ENCODE results near the gene RGR. TPM values are rescaled to one million over a fixed set of nuclear protein-coding genes. Genes with fewer than 3 reads are reported as not detected.

Gene RGR, protein sequence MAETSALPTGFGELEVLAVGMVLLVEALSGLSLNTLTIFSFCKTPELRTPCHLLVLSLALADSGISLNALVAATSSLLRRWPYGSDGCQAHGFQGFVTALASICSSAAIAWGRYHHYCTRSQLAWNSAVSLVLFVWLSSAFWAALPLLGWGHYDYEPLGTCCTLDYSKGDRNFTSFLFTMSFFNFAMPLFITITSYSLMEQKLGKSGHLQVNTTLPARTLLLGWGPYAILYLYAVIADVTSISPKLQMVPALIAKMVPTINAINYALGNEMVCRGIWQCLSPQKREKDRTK
- total RNA-seq (not detected), polyA plus RNA-seq (not detected), total RNA-seq (not detected)

DNA sequence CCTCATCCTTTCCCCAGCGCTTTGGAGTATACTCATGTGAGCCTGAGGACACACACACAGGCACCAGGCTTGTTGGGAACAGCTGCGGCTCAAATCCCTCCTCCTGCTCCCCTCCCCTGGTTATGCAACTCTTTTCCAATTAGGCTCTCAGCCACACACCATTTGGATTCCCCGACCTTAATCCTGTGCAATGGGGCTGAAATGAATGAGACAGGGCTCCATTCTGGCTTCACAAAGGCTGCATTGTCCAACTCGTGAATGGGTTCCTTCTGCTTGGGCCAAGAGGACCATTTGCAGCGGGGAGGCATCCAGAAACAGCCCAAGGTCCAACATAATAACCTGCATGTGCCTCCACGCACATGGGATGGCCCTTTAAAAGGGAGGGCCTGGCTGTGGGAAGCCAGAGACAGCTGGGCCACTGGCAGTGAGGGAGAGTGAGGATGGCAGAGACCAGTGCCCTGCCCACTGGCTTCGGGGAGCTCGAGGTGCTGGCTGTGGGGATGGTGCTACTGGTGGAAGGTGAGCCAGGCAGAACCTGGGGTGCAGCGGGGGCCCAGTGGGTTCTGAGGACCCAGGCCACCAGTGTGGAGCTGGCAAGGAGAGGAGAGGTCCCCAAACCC, at the start of gene RGR:
Gene RGR, plus strand, starts transcription at position 403 of the 620 bp plus-strand sequence. Its CDS starts 38 bp downstream, at position 441.
- no peaks in the 10 kb centered on the region for H3K9me3 ChIP-seq (ENCODE audit: control insufficient read depth in 2 of 3, low read length in 3 of 3)
- no peaks in the 10 kb centered on the region for H3K4me1 Mint-ChIP-seq

GRCh38 chr10:84196083-84196482, 48.8 kb upstream of the RGR start:
- Mint-ChIP-seq H3K4me3 (peak overlapping the region in 3 of 10 donors; percentile 62 to 75 (median 66)), H3K27me3 (peaks cover 0 to 58% (median 22%) of the 10 kb centered on the region in 5 donors), H3K27ac (no peak overlapping the region), H3K9me3 (no peaks in the 10 kb centered on the region), H3K36me3 (no peaks in the 10 kb centered on the region), H3K4me1 (peaks cover 10 to 19% (median 11%) of the 10 kb centered on the region in 7 donors)
- DNase-seq (no peak), ATAC-seq (no peak)
- POLR2A ChIA-PET = no interaction called here
- Histone ChIP-seq H3K9me3 (ENCODE audit: control insufficient read depth in 2 of 3, low read length in 3 of 3) (no peaks in the 10 kb centered on the region), H3K4me3 (ENCODE audit: low read length) (no peak overlapping the region), H3K36me3 (ENCODE audit: control insufficient read depth in 2 of 3, insufficient read depth in 3 of 3, low read length in 3 of 3) (no peaks in the 10 kb centered on the region), H3K27ac (ENCODE audit: low read depth, low read length) (no peak overlapping the region), H3K27me3 (ENCODE audit: control insufficient read depth in 2 of 2, insufficient read depth in 2 of 2, low read length in 2 of 2) (peaks cover 0 to 3% of the 10 kb centered on the region in 2 donors), H3K4me1 (ENCODE audit: control insufficient read depth in 2 of 2, insufficient read depth in 2 of 2, low read length in 2 of 2) (peaks cover 10 to 15% of the 10 kb centered on the region in 2 donors)
- intact Hi-C loops (cut with micrococcal nuclease) = no loop called here
- CTCF ChIA-PET = no interaction called here

More for the DNA sequence above, at the start of gene RGR:
- ChIA-PET CTCF (interaction anchor here (0.6 to 1.0 kb wide), 2 partner anchors 12 to 124 kb away, joined by 4 read pairs; no protein-coding TSS in a partner anchor), POLR2A (no interaction called here)
- no peak for DNase-seq
- intact Hi-C loops (cut with micrococcal nuclease) = no loop called here
- Mint-ChIP-seq H3K9me3 (no peaks in the 10 kb centered on the region), H3K27ac (no peak within 1 kb of the TSS), H3K4me3 (no peak within 1 kb of the TSS), H3K36me3 (no peaks in the 10 kb centered on the region), H3K27me3 (peaks cover 0 to 8% (median under 1%) of the 10 kb centered on the region in 5 donors)
- Histone ChIP-seq H3K4me1 (ENCODE audit: control insufficient read depth in 2 of 2, insufficient read depth in 2 of 2, low read length in 2 of 2) (no peaks in the 10 kb centered on the region), H3K36me3 (ENCODE audit: control insufficient read depth in 2 of 3, insufficient read depth in 3 of 3, low read length in 3 of 3) (no peaks in the 10 kb centered on the region), H3K4me3 (ENCODE audit: low read length) (no peak within 1 kb of the TSS), H3K27me3 (ENCODE audit: control insufficient read depth in 2 of 2, insufficient read depth in 2 of 2, low read length in 2 of 2) (no peaks in the 10 kb centered on the region), H3K27ac (ENCODE audit: low read depth, low read length) (no peak within 1 kb of the TSS)
- no peak for ATAC-seq

- H3K9me3 Mint-ChIP-seq = no peaks in the 10 kb centered on the region
- H3K4me1 Mint-ChIP-seq = peaks cover 3 to 13% (median 4%) of the 10 kb centered on the region in 7 donors
- intact Hi-C loops (cut with micrococcal nuclease) = no loop called here
- no peak overlapping the region for H3K27ac ChIP-seq (ENCODE audit: low read depth, low read length)
- CTCF ChIA-PET = no interaction called here
- peaks cover 0 to 3% of the 10 kb centered on the region in 2 donors for H3K27me3 ChIP-seq (ENCODE audit: control insufficient read depth in 2 of 2, insufficient read depth in 2 of 2, low read length in 2 of 2)
- no peaks in the 10 kb centered on the region for H3K9me3 ChIP-seq (ENCODE audit: control insufficient read depth in 2 of 3, low read length in 3 of 3)
- H3K4me3 ChIP-seq (ENCODE audit: low read length) = no peak overlapping the region
- H3K27ac Mint-ChIP-seq = no peak overlapping the region
- peaks cover 0 to 52% (median 19%) of the 10 kb centered on the region in 5 donors for H3K27me3 Mint-ChIP-seq
- peaks cover 4 to 7% of the 10 kb centered on the region in 2 donors for H3K4me1 ChIP-seq (ENCODE audit: control insufficient read depth in 2 of 2, insufficient read depth in 2 of 2, low read length in 2 of 2)
- ATAC-seq (no peak), DNase-seq (no peak)
- no peaks in the 10 kb centered on the region for H3K36me3 ChIP-seq (ENCODE audit: control insufficient read depth in 2 of 3, insufficient read depth in 3 of 3, low read length in 3 of 3)
- POLR2A ChIA-PET = no interaction called here
- no peaks in the 10 kb centered on the region for H3K36me3 Mint-ChIP-seq
- no peak overlapping the region for H3K4me3 Mint-ChIP-seq
Measured at GRCh38 chr10:84196941-84197340, 47.9 kb upstream of the RGR start.

GRCh38 chr10:84197643-84198042, 47.2 kb upstream of the RGR start:
- H3K36me3 Mint-ChIP-seq = no peaks in the 10 kb centered on the region
- H3K27ac ChIP-seq (ENCODE audit: low read depth, low read length) = no peak overlapping the region
- ChIA-PET CTCF (interaction anchor here (0.6 kb wide), 1 partner anchor 40 kb away, joined by 4 read pairs; no protein-coding TSS in a partner anchor), POLR2A (interaction anchor here (0.6 kb wide), 1 partner anchor 39 kb away, joined by 3 read pairs; no protein-coding TSS in a partner anchor)
- peaks cover 4 to 7% of the 10 kb centered on the region in 2 donors for H3K4me1 ChIP-seq (ENCODE audit: control insufficient read depth in 2 of 2, insufficient read depth in 2 of 2, low read length in 2 of 2)
- H3K27me3 Mint-ChIP-seq = peaks cover 0 to 49% (median 19%) of the 10 kb centered on the region in 5 donors
- no peak for ATAC-seq
- no peaks in the 10 kb centered on the region for H3K36me3 ChIP-seq (ENCODE audit: control insufficient read depth in 2 of 3, insufficient read depth in 3 of 3, low read length in 3 of 3)
- no peak overlapping the region for H3K27ac Mint-ChIP-seq
- peaks cover 0 to 11% (median 4%) of the 10 kb centered on the region in 7 donors for H3K4me1 Mint-ChIP-seq
- DNase-seq = no peak
- no peaks in the 10 kb centered on the region for H3K9me3 Mint-ChIP-seq
- no peak overlapping the region for H3K4me3 ChIP-seq (ENCODE audit: low read length)
- intact Hi-C loops (cut with micrococcal nuclease) = no loop called here
- peaks cover 0 to 3% of the 10 kb centered on the region in 2 donors for H3K27me3 ChIP-seq (ENCODE audit: control insufficient read depth in 2 of 2, insufficient read depth in 2 of 2, low read length in 2 of 2)
- H3K9me3 ChIP-seq (ENCODE audit: control insufficient read depth in 2 of 3, low read length in 3 of 3) = no peaks in the 10 kb centered on the region
- H3K4me3 Mint-ChIP-seq = no peak overlapping the region

GRCh38 chr10:84198206-84198915, 46.5 kb upstream of the RGR start:
- H3K27ac Mint-ChIP-seq = no peak overlapping the region
- CTCF ChIA-PET = interaction anchor here (0.6 kb wide), 1 partner anchor 41 kb away, joined by 4 read pairs; no protein-coding TSS in a partner anchor

GRCh38 chr10:84200537-84201243, 44.2 kb upstream of the RGR start:
- Histone ChIP-seq H3K4me3 (ENCODE audit: low read length) (no peak overlapping the region), H3K9me3 (ENCODE audit: control insufficient read depth in 2 of 3, low read length in 3 of 3) (no peaks in the 10 kb centered on the region), H3K4me1 (ENCODE audit: control insufficient read depth in 2 of 2, insufficient read depth in 2 of 2, low read length in 2 of 2) (no peaks in the 10 kb centered on the region), H3K27me3 (ENCODE audit: control insufficient read depth in 2 of 2, insufficient read depth in 2 of 2, low read length in 2 of 2) (no peaks in the 10 kb centered on the region), H3K27ac (ENCODE audit: low read depth, low read length) (no peak overlapping the region), H3K36me3 (ENCODE audit: control insufficient read depth in 2 of 3, insufficient read depth in 3 of 3, low read length in 3 of 3) (no peaks in the 10 kb centered on the region)
- DNase-seq = no peak
- intact Hi-C loops (cut with micrococcal nuclease) = no loop called here
- H3K9me3 Mint-ChIP-seq = no peaks in the 10 kb centered on the region
- no peak overlapping the region for H3K27ac Mint-ChIP-seq
- ATAC-seq = no peak
- H3K4me1 Mint-ChIP-seq = peaks cover 0 to 2% (median 0%) of the 10 kb centered on the region in 7 donors
- ChIA-PET POLR2A (interaction anchor here (0.7 kb wide), 1 partner anchor 61 kb away, joined by 3 read pairs; no protein-coding TSS in a partner anchor), CTCF (interaction anchor here (0.8 to 1.2 kb wide), 2 partner anchors 24 to 25 kb away, joined by 3 read pairs; no protein-coding TSS in a partner anchor)
- H3K4me3 Mint-ChIP-seq = no peak overlapping the region
- no peaks in the 10 kb centered on the region for H3K36me3 Mint-ChIP-seq
- H3K27me3 Mint-ChIP-seq = peaks cover 0 to 24% (median 16%) of the 10 kb centered on the region in 5 donors

More at GRCh38 chr10:84198206-84198915, 46.5 kb upstream of the RGR start:
- Mint-ChIP-seq H3K27me3 (peaks cover 0 to 41% (median 19%) of the 10 kb centered on the region in 5 donors), H3K4me1 (peaks cover 0 to 11% (median 4%) of the 10 kb centered on the region in 7 donors), H3K4me3 (no peak overlapping the region), H3K36me3 (no peaks in the 10 kb centered on the region), H3K9me3 (no peaks in the 10 kb centered on the region)
- DNase-seq = no peak
- Histone ChIP-seq H3K4me1 (ENCODE audit: control insufficient read depth in 2 of 2, insufficient read depth in 2 of 2, low read length in 2 of 2) (peaks cover 4 to 7% of the 10 kb centered on the region in 2 donors), H3K9me3 (ENCODE audit: control insufficient read depth in 2 of 3, low read length in 3 of 3) (no peaks in the 10 kb centered on the region), H3K27me3 (ENCODE audit: control insufficient read depth in 2 of 2, insufficient read depth in 2 of 2, low read length in 2 of 2) (peaks cover 0 to 3% of the 10 kb centered on the region in 2 donors), H3K27ac (ENCODE audit: low read depth, low read length) (no peak overlapping the region), H3K4me3 (ENCODE audit: low read length) (no peak overlapping the region), H3K36me3 (ENCODE audit: control insufficient read depth in 2 of 3, insufficient read depth in 3 of 3, low read length in 3 of 3) (no peaks in the 10 kb centered on the region)
- intact Hi-C loops (cut with micrococcal nuclease) = no loop called here
- no peak for ATAC-seq
- POLR2A ChIA-PET = interaction anchor here (0.6 kb wide), 1 partner anchor 40 kb away, joined by 3 read pairs; no protein-coding TSS in a partner anchor
